Smooth muscle cell (in vitro differentiated cells): ENCODE results near the gene FFAR2. TPM values are rescaled to one million over a fixed set of nuclear protein-coding genes. Genes with fewer than 3 reads are reported as not detected.

Experiments
- DNase-seq: peaks from one replicate; lab custom pipeline; 2025; ENCODE audit not compliant: unreplicated experiment; lab: John Stamatoyannopoulos, UW
- H2AFZ ChIP-seq: fragments of 200-600 bp; sonication (generic); 2 replicates; pipeline ENCODE4 v1.6.0; 2016; ENCODE audit warnings: antibody characterized with exemption, low read depth, mild to moderate bottlenecking
- H3F3A ChIP-seq: fragments of 200-600 bp; sonication (generic); 2 replicates; pipeline ENCODE4 v1.6.0; 2017; ENCODE audit warnings: antibody characterized with exemption, low read depth
- H3K27ac ChIP-seq: fragments of 200-600 bp; sonication (generic); 2 replicates; pipeline ENCODE4 v1.5.1; 2016; ENCODE audit warnings: low read depth, mild to moderate bottlenecking
- H3K27me3 ChIP-seq: fragments of 200-600 bp; sonication (generic); 2 replicates; pipeline ENCODE4 v1.6.1; 2016; ENCODE audit warnings: low read depth, mild to moderate bottlenecking
- H3K36me3 ChIP-seq: fragments of 200-600 bp; sonication (generic); 2 replicates; pipeline ENCODE4 v1.5.1; 2016; ENCODE audit warnings: low read depth
- H3K4me1 ChIP-seq: fragments of 200-600 bp; sonication (generic); 2 replicates; pipeline ENCODE4 v1.5.1; 2016; ENCODE audit warnings: low read depth
- H3K4me2 ChIP-seq: fragments of 200-600 bp; sonication (generic); 2 replicates; pipeline ENCODE4 v1.6.0; 2016; ENCODE audit warnings: mild to moderate bottlenecking
- H3K4me3 ChIP-seq: fragments of 200-600 bp; sonication (generic); 2 replicates; pipeline ENCODE4 v1.5.1; 2016; ENCODE audit warnings: mild to moderate bottlenecking
- H3K79me2 ChIP-seq: fragments of 200-600 bp; sonication (generic); 2 replicates; pipeline ENCODE4 v1.6.0; 2016; ENCODE audit warnings: low read depth, mild to moderate bottlenecking
- H3K9ac ChIP-seq: fragments of 200-600 bp; sonication (generic); 2 replicates; pipeline ENCODE4 v1.6.0; 2016; ENCODE audit warnings: low read depth
- H3K9me3 ChIP-seq: fragments of 200-600 bp; sonication (generic); replicated peaks from 2 replicates; pipeline ENCODE4 v1.5.1; 2016; ENCODE audit warnings: low read depth
- H4K20me1 ChIP-seq: fragments of 200-600 bp; sonication (generic); 2 replicates; pipeline ENCODE4 v1.6.0; 2016; ENCODE audit warnings: low read depth
- CTCF ChIP-seq: fragments of 200-600 bp; sonication (generic); IDR thresholded peaks from 2 replicates; pipeline ENCODE4 v1.5.1; 2017; ENCODE audit warnings: borderline replicate concordance, mild to moderate bottlenecking, antibody characterized with exemption; ENCODE audit not compliant: insufficient read depth, poor library complexity, severe bottlenecking
- WGBS: methylation state at CpG from one replicate; pipeline ENCODE4 v1.1.7; 2016; ENCODE audit warnings: low lambda C conversion rate; 5-methylcytosine and 5-hydroxymethylcytosine counted together
- polyA plus RNA-seq: library from polyadenylated mRNA; unstranded; fragments of >200 nt; fragmentation: Nextera tagmentation; extraction: Ambion mirVana; gene quantifications from 2 replicates; pipeline ENCODE4 v1.2.1, GENCODE V29; 2016
- total RNA-seq: library from RNA; depleted of rRNA; stranded (reverse); fragments of >200 nt; gene quantifications from 2 replicates; pipeline ENCODE4 v1.2.3, GENCODE V29; 2014

FFAR2 gene
- total and polyA plus RNA-seq, 2 experiments from 2014 or later, result not detected

- Histone ChIP-seq H3K27me3 (no peaks in the 10 kb centered on the region), H4K20me1 (no peaks in the 10 kb centered on the region), H2AFZ (no peak overlapping the region), H3K27ac (no peak overlapping the region), H3K79me2 (no peaks in the 10 kb centered on the region), H3K9ac (no peak overlapping the region), H3K36me3 (no peaks in the 10 kb centered on the region), H3K9me3 (no peaks in the 10 kb centered on the region), H3K4me3 (no peak overlapping the region), H3K4me2 (no peak overlapping the region), H3K4me1 (no peaks in the 10 kb centered on the region), H3F3A (no peaks in the 10 kb centered on the region)
- no peak for TF ChIP-seq CTCF
- DNase-seq, result no peak
- WGBS, result 78% methylated on average over 5 of the region's 5 CpGs
Measured at GRCh38 chr19:35409191-35409590, 38.9 kb upstream of the FFAR2 start.

GRCh38 chr19:35410487-35410886, 37.6 kb upstream of the FFAR2 start:
- Histone ChIP-seq H3F3A (no peaks in the 10 kb centered on the region), H3K79me2 (no peaks in the 10 kb centered on the region), H3K36me3 (no peaks in the 10 kb centered on the region), H3K27ac (no peak overlapping the region), H4K20me1 (no peaks in the 10 kb centered on the region), H3K4me3 (no peak overlapping the region), H3K9me3 (no peaks in the 10 kb centered on the region), H3K9ac (no peak overlapping the region), H3K4me2 (no peak overlapping the region), H2AFZ (no peak overlapping the region), H3K4me1 (no peaks in the 10 kb centered on the region), H3K27me3 (peaks cover 4% of the 10 kb centered on the region)
- 87% methylated on average over 5 of the region's 5 CpGs for WGBS
- no peak for TF ChIP-seq CTCF
- no peak for DNase-seq

- peaks cover 18% of the 10 kb centered on the region for H3K27me3 ChIP-seq
- H3K9ac ChIP-seq, result no peak overlapping the region
- no peak overlapping the region for H3K4me3 ChIP-seq
- no peak overlapping the region for H2AFZ ChIP-seq
- H3K79me2 ChIP-seq, result no peaks in the 10 kb centered on the region
- TF ChIP-seq CTCF, result no peak
- no peaks in the 10 kb centered on the region for H4K20me1 ChIP-seq
- H3K4me2 ChIP-seq, result no peak overlapping the region
- 86% methylated on average over 3 of the region's 3 CpGs for WGBS
- no peaks in the 10 kb centered on the region for H3F3A ChIP-seq
- no peaks in the 10 kb centered on the region for H3K36me3 ChIP-seq
- no peak overlapping the region for H3K27ac ChIP-seq
- no peak for DNase-seq
- H3K4me1 ChIP-seq, result no peaks in the 10 kb centered on the region
- no peaks in the 10 kb centered on the region for H3K9me3 ChIP-seq
Measured at GRCh38 chr19:35414442-35414841, 33.6 kb upstream of the FFAR2 start.

- TF ChIP-seq CTCF, result no peak
- H3K9ac ChIP-seq, result no peak overlapping the region
- no peaks in the 10 kb centered on the region for H4K20me1 ChIP-seq
- no peaks in the 10 kb centered on the region for H3K79me2 ChIP-seq
- no peak overlapping the region for H3K4me2 ChIP-seq
- H3K4me1 ChIP-seq, result no peaks in the 10 kb centered on the region
- H3K27me3 ChIP-seq, result peaks cover 18% of the 10 kb centered on the region
- H3F3A ChIP-seq, result no peaks in the 10 kb centered on the region
- DNase-seq, result no peak
- H3K27ac ChIP-seq, result no peak overlapping the region
- 88% methylated on average over 7 of the region's 7 CpGs for WGBS
- no peaks in the 10 kb centered on the region for H3K9me3 ChIP-seq
- no peak overlapping the region for H2AFZ ChIP-seq
- H3K36me3 ChIP-seq, result no peaks in the 10 kb centered on the region
- H3K4me3 ChIP-seq, result no peak overlapping the region
Measured at GRCh38 chr19:35416331-35416730, 31.7 kb upstream of the FFAR2 start.
